SIG-M5 treated with dmso at 0.1 percent for 504 hours (cell line): ENCODE measurements around the gene RARS1.

Experiments used
- DNase-seq: peaks from one replicate; lab custom pipeline; 2025; ENCODE audit not compliant: unreplicated experiment; lab: John Stamatoyannopoulos, UW

Gene RARS1

DNA sequence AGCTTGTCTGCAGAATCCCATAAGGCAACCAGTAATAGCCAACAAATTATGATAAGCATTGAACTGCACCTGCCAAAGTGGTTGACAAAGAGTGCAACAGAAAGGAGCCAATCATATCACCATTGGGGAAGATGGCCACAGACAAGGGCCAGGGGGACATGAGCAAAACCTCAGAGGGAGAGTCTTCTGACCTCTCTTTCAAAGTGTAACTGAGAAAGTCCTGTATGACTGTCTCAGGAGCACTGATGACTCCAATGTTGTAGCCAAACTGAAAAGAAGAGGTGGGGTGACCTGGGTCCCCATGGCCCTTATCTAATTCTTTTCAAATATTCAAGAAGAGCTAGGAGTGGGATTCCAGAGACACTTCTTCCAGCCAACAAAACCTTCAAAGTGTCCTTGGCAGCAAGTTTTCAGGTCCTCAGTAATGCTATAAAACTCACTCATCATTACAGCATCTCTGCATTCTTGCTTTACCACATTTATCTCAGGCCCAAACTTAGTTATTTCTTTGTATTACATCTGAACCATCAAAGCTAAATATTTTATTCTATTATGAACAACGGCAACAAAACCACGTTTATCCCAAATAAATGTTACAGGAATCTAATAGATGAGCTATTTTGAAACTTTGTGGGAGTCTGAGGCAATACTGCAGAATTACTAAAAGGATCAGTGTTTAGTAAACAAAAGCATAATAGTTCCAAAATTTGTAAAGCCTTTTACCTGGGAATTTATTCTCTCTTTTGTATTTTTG, 67.3 kb downstream of the RARS1 start:
- no peak for DNase-seq

DNA sequence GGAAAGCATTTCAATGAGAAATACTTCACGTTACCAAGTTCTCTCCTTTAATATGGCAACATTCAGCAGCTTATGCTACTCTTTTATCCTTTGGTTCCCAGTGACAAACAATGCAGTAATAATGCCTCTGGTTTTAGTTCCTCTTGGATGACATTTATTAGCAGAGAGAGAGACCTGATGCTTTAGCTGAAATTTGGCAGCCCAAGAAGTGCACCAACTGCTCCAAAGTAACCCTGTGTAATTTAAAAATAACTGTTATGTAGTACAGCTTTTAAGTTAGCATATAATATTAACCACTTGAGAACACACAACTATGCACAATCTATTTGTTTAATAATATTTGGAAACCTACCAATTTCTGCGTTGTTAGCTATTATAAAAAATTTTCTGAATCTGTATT, 71.1 kb downstream of the RARS1 start:
- no peak for DNase-seq

DNA sequence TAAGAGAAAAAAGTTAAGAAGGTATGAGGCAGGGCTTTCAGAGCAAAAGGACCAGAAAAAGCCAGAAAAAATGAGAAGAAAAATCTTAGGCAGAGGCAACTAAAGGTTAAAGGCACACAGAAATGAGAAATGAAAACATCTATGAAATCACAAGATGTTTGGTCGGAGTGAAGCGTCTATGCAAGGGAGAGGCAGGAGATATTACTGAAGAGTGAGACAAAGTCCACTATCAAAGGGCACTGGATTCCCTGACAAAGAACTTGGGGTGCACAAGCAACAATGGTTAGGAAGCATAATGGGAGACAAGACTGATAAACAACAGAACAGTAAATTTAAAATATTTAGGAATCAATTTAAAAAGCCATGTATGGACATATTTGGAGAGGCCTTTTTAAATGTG, 76.0 kb downstream of the RARS1 start:
- DNase-seq: no peak

DNA sequence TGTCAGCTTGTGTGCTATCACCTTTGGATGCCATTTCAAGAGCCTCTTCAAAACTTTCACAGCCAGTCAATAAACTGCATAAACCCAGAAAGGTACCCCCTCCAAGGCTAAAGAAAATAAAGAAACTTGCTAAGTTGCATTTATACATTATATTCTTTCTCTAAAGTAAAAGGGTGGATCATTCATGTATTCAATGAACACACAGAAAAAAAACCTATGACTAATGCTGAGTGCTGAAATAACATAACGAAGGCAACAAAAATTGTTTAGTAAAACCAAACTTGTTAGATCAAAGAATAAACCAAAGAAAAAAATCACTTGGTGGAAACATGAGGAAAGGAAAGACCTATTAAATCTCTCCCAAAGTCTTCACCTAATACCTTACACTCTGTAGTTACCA, 77.7 kb downstream of the RARS1 start:
- no peak for DNase-seq

DNA sequence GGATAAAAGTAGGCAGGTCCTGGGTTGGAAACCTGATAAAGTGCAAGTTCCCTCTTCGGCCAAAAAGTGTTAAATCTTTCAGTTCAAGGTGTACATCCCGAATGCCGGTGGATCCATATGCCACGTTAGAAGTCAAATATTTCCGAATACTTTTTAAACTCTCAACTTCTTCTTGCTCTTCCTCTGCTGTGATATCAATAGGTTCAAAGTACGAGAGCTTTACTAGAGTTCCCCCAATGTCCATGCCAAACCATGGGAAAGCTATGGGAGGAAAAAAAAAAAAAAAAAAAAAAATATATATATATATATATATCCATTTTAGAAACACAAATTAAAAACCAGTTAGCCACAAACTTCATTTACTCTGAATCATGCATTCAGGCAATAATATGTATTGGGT, 82.5 kb downstream of the RARS1 start:
- no peak for DNase-seq
